NK-92 (cell line): ENCODE measurements around the gene TJP1.

Source experiments
- DNase-seq: peaks from one replicate; lab custom pipeline; 2025; ENCODE audit not compliant: unreplicated experiment; lab: John Stamatoyannopoulos, UW

Gene TJP1

DNA sequence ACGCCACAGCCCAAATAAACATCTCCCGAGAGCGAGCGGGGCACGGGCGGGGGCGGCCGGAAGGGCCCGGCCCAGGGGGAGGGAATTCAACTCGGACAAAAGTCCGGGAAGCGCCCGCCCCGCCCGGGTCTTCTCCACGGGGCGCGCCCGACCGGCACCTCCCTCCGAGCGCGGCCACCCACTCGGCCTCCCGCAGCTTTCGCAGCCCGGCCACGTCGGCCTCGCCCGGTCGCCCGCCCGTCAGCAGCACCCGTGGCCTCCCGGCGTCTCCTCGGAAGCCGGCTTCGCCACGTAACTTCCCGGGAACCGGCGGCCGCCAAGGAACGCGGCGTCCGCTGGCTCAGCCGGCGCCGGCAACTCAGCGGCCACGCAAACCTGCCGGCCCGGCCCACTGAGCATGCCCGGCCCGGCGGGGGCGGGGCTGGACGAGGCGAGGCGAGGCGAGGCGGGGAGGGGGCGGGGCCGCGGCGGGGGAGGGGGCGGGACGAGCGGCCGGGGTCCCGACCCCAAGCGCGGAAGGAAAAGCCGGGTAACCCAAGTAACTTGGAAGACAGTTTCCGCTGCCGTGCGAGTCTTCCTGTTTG is at the start of gene TJP1:
Gene TJP1 (minus strand): TSS at position 369 of the 584 bp plus-strand sequence. CDS start 440 bp downstream, outside the sequence.
- no peak for DNase-seq

DNA sequence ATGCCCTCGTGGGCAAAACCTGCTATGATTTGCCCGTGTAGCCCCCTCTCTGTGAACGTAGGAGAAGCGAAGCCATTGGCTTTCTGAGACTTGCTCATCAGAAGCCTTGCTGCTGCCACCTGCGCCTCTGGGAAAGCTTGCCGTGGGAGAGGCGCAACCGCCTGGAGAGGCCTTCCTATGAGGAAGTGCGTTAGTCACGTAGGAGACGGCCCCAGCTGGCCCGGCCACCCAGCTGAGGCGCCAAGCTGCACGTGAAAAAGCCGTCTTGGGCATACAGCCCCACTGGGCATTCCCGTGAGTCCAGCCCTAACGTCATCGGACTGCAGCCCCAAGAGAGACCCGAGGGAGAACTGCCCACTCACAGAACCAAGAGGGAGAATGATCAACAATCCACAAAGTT is 49.1 kb upstream of the TJP1 start:
- no peak for DNase-seq

DNA sequence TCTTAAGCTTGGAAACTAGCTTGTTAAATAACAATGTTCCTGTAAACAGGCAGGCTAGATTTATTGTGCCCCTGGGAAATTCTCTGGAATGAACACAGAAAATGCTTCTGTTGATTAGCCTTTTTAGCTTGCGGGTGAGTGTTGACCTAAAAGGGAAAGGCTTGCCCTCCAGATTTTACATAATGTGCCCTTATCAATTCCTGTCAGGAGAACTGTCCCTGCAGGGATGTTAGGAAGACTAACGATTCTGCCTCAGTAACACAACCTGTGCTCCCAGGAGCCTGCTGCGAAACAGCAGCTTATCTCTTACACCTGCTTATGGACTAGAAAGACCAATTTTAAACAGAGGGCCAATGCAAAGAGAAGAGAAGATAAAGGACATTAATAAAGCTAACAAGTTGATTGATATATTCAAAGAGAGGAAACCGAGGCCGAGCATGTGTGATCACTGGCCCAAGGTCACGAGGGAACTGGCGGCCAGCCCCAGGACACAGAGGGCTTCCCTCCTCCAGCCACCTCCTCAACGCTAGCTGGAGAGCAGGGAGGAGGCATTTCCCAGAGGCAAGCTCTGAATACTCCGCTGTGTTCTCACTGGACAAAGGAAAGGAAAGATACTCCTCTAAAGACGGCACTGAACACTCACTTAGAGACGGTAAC is 48.4 kb upstream of the TJP1 start:
- DNase-seq = no peak

DNA sequence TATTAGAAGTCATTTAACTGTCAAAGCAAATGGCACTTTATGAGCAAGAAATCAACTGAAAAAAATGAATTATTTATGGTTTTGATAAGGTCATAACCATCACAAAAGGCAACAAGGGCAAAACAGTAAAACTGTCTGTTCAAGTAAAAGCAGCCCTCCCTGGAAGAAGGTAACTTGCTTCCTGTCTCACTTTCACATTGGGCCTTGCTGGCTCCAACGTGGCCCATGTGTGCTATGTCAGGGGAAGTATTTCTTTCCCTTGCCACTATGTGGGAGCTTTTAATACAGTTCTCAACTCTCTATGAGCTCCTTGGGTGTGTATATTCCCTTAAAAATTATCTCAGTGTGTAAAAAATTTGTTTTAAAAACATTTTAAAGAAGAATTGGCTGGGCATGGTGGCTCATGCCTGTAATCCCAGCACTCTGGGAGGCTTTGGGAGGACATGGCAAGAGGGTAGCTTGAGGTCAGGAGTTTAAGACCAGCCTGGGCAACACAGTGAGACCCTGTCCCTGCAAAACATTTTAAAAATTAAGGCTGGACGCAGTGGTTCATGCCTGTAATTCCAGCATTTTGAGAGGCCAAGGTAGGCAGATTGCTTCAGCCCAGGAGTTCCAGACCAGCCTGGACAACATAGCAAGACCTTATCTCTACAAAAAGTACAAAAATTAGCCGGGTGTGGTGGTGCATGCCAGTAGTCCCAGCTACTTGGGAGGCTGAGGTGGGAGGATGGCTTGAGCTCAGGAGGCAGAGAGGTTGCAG is 45.2 kb upstream of the TJP1 start:
- no peak for DNase-seq

DNA sequence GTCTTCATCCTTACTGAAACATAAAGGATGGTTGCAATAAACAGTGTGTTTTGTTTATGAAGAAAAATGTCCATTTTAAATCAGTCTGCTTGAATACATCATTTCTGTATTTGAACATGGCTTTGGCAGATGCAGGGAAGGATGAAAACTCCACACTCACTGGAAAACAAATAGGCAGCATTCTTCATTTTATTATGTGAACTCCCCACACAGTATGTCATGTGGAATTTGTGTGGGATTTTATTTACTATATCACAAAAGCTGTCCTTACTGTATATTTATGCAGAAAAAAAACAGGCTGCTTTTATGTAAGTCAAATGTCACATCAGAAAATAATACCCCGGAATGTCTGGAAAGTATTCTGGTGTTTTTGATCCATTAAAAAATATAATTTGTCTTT is 44.1 kb upstream of the TJP1 start:
- no peak for DNase-seq

DNA sequence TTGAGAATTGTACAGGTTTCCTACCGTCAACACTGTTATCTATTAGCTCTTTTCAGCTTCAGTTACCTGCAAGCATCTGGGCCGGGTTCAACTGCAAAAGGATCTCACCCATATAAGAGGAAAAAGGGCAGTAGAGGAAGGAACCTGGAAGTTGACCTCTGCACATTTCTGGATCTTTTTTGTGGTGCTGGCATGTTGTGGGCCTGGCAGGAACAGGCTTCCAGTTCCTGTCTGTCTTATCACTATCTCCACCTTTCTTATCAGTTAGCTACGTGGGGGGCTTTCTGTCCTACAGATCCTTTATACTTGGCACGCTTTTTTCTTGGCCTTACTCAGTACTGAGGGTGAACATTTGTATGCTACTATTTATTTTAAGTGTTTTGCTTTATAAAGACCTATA is 42.2 kb upstream of the TJP1 start:
- no peak for DNase-seq

DNA sequence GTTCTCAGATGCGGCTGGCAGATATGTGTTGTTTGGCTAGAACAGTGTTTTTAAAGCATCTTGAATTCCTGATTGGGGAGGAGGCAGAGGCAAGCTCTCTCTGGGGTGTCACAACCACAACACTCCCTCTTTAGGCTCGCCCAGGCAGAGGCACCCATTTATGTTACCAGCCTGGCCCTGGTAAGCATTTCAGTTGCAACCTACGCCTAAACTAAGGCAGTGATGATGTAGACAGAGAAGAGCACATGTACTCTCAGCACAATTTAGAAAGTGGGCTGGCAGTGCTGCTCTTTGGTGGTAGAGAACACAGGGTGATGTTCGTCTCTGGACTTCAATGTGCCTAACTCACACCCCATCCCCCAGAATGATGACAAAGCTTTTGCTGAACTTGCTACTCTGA is 41.2 kb upstream of the TJP1 start:
- no peak for DNase-seq

DNA sequence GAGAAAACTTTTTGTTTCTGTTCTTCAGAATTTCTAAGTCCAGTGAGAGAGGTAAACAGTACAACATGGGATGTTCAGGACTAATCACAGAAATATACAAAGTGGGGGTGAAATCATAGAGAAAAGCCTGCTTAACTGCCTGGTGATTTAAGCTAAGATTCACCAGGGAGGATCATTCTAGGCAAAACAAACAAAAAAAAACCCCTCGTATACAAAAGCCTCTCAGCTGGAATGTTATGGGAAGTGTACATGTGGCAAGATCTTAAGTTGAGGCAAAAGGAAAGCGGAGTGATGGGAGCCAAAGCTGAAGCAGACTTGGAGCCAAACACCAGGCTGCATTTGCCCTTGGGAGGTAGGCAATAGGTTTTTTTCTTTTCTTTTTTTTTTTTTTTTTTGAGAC is 40.0 kb upstream of the TJP1 start:
- no peak for DNase-seq

DNA sequence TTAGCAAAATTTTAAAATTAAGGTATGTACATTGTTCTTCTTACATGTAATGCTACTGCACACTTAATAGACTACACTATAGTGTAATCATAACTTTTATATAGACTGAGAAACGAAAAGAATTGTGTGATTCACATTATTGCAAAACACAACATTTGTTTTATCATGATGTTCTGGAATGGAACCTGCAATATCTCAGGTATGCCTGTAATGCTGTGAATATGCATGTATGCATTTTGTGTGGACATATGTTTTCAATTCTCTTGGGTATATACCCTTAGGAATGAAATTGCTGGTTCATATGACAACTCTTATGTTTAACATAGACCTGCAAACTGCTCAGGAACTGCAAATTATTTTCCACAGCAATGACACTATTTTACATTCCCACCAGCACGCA is 38.6 kb upstream of the TJP1 start:
- no peak for DNase-seq

DNA sequence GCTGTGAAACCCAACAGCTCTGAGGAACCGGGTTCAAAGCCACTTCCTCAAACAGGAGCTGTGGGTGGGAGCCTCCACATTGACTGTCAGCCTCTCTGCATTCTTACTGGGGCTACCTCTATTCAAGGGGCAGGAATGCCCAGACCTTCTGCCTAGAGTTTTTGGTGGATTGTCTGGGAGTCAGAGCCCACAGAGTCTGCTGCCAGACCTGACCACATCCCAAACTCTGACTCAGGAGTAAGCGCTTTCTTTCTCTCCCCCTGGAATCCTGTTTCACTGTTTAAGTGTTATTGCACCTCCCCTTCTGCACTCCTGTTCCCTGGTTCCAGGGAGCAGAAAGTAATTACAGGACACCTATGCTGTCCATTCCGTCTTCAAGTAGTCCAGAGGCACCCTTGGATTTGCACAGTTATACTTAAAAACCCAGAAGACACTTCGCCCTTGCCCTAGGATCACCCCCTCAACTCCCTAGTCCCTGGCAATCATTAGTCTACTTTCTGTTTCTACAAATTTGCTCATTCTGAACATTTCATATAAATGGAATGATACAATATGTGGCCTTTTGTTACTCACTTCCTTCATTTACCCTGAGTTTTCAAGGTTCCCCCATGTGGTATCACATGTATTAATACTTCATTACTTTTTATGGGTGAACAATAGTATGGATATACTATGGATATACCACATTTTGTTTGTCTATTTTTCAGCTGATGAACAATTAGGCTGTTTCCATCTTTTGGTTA is 37.9 kb upstream of the TJP1 start:
- no peak for DNase-seq

DNA sequence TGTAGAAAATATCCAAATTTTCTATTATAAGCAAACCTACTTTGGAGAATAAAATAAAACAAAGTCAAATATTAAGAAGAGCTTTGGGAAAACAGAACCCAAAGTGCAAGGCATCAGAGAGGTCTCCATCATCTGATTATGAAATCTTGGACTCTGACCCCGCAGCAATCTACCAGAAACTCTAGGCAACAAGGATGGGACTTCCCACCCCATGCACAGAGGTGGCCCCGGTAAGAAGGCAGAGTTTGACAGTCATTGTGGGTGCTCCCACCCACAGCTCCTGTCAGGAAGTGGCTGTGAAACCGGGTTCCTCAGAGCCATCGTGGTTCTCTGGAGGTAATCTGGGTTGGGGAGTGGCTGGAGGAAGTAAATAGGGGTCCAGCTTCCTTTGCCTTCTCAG is 37.0 kb upstream of the TJP1 start:
- DNase-seq = no peak

DNA sequence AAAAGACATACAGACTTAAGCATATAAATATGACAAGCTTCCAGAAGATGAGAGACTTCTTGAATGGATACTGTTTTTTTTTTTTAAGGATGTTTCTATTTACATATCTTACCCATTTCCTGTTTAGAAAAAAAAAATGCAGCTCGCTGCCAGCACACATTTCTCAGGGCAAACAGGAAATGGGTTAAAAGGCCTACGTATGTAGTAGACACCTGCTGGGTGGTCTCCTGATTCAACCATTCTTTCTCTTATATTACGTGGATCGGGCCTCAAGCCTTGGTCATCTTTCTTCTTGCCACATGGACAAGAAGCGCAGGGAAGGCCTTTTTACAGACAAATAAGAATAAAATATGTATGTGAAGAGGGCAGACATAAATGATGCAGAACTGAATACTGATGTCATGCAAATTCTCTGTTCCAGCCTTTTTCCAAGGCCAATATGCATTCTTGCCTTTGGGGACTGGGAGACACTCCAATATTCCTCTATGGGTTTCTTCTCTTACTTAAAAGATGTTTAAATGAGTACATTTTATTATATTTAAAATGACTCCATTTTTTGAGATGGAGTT is 35.0 kb upstream of the TJP1 start:
- DNase-seq = no peak

DNA sequence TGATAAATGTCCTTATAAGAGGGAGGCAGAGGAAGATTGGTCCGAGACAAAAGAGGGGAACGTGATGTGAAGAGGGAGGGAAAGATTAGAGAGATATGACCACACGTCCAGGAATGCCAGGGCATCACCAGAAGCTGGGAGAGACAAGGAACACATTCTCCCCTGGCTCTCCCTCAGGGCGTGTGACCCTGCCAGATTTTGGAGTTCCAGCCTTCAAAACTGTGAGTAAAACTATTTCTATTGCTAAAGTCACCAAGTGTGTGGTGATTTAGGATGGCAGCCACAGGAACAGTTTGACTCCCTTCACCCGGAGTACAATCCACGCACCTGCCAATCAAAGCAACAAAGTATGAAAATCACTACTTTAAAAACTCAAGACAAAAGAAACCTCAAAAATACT is 32.1 kb upstream of the TJP1 start:
- DNase-seq = no peak

DNA sequence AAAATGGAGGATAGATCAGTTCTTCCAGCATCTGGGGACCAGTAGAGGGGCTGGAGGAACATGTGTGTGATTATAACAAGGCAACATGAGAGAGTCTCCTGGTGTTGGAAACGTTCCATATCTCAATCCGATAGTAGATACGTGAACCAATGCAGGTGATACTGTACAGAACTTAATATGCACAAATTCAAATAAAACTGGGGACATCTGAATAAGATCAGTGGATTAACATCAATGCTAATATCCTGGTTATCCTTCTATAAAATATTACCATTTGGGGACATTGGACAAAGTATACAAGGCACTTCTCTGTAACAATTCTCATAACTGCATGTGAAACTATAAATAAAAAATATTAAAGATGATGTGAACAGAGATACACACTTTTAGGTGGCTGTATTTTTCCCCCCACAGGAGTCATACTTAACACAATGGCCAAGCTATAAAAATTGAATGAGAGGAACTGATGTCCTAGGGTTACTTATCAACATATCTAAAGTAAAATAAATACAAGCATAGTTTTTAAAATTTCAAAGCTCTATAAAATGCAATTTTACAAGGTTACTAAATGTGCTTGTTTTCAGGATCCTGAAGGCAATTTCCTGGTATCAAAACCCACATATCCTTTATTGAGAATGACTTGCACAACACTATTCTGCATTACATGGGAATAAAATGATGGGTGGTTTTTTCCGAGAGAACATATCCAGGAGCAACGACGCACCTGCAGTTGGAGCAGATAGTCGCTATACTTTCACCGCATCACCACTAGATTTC is 31.1 kb upstream of the TJP1 start:
- no peak for DNase-seq

DNA sequence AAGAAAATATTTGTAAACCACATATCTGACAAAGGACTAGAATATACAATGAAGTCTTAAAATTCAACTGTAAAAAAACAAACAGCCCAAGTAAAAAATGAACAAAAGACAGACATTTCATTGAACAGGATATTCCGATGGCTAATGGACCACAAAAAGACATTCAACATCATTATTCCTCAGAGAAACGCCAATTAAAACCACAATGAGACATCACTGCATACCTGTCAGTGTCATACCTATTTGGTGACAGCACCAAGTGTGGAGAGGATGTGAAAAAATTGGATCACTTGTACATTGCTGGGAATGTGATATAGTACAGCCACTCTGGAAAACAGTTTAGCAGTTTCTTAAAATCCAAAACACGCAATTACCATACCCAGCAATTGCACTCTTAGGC is 29.9 kb upstream of the TJP1 start:
- DNase-seq = no peak

DNA sequence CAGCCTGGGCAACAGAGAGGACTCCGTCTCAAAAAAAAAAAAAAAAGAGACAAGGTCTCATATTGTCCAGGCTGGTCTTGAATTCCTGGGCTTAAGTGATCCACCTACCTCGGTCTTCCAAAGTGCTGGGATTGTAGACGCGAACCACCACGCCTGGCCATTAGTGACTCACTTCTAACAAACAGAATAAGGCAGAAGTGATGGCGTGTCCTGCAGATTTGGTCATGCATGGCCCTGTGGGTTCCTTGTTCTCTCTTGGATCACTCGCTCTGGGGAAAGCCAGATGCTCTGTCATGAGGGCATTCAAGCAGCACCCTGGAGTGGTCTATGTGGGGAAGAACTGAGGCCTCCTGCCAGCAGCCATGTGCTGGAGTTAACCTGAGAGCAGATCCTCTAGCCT is 27.4 kb upstream of the TJP1 start:
- DNase-seq = no peak

DNA sequence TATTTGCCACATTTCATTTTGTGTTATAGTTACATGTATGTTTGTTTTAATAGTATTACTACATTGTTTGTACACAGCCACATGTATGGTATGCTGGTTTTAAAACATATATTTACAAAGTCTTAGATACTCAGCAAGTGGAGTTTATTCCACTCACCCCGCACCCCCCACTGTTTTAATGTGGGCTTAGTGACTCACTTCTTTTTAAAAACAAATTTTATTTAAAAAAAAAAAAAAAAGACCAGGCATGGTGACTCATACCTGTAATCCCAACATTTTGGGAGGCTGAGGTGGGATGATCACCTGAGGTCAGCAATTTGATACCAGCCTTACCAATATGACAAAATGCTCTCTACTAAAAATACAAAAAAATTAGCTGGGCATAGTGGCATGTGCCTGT is 26.9 kb upstream of the TJP1 start:
- DNase-seq = no peak

DNA sequence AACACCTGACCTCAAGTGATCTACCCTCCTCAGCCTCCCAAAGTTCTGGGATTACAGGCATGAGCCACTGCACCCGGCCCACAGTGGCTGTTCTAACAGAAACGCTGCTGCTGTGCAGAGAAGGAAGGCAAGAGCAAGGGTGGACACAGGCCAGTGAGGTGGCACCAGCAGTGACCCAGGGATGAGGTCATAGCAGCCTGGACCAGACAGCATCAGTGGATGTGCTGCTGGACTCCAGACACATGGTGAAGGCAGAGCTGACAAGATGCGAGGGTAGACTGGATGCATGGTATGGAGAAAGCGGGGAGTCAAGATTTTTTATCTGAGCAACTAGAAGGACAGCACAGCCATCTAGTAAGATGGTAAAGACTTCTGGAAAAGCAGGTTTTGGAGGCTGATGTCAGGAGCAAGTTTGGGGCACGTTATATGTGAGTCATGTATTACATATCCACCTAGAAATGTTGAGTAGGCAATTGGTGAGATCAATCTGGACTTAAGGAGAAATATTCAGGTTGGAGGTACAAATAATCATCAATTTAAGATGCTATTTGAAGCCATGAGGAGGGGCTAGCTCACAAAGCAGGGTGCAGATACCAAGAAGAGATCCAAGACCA is 22.1 kb upstream of the TJP1 start:
- DNase-seq = no peak

DNA sequence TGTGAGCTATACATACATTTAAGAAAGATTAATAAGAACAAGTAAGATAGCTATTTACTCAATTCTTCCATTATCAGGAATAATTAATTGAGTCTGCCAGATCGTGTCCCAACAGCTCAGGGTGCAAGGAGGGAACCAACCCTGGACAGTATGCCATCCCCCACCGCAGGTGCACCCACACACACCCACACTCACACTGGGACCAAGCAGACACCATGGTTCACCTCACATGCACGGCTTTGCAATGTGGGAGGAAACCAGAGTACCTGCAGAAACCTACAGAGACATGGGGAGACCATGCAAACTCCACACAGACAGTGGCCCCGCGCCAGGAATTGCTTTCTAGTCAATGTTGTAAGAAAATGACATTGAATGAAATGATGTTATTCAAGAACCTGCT is 20.0 kb upstream of the TJP1 start:
- DNase-seq = no peak

DNA sequence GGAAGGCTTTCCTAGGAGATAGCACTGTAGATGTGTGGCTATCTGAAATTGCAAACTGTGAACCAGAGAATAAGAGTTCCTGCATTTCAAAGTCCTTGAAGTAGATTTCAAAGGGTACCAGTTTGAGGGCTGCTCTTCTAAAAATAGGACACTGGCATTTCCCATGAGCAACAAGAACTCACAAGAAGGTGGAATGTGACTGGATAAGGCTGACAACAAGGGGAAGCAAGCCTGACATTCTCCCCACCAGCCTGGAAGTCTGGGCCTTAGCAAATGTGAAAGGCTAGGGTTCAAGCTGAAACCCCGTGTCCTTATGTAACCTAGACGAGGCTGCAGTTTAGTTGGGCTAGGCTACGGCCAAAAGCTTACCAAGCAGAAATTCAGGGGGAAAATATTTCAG is 18.7 kb upstream of the TJP1 start:
- DNase-seq = no peak
